Neural progenitor cell (in vitro differentiated cells): Measurements from ENCODE around the gene MT2A.

Source experiments
- CTCF ChIP-seq: fragments of 200-600 bp; sonication (generic); IDR thresholded peaks from 2 replicates; pipeline ENCODE4 v1.5.1; 2017; ENCODE audit warnings: antibody characterized with exemption, mild to moderate bottlenecking
- EZH2 ChIP-seq: fragments of 200-600 bp; sonication (generic); IDR thresholded peaks from 2 replicates; pipeline ENCODE4 v1.6.1; 2017; ENCODE audit warnings: antibody characterized with exemption, mild to moderate bottlenecking, moderate library complexity
- EZH2phosphoT487 ChIP-seq: fragments of 200-600 bp; sonication (generic); IDR thresholded peaks from 2 replicates; pipeline ENCODE4 v1.6.1; 2017; ENCODE audit warnings: antibody characterized with exemption

- TF ChIP-seq CTCF (no peak), EZH2 (no peak), EZH2phosphoT487 (no peak)
These were observed 33.8 kb upstream of the MT2A start for GRCh38 chr16:56574625-56575024.
